ENCODE results near the gene CHST12. TPM values are rescaled to one million over a fixed set of nuclear protein-coding genes. Genes with fewer than 3 reads are reported as not detected.

Gene CHST12
- total RNA-seq, 1 experiment from 2014 or later: 18.3 TPM

DNA sequence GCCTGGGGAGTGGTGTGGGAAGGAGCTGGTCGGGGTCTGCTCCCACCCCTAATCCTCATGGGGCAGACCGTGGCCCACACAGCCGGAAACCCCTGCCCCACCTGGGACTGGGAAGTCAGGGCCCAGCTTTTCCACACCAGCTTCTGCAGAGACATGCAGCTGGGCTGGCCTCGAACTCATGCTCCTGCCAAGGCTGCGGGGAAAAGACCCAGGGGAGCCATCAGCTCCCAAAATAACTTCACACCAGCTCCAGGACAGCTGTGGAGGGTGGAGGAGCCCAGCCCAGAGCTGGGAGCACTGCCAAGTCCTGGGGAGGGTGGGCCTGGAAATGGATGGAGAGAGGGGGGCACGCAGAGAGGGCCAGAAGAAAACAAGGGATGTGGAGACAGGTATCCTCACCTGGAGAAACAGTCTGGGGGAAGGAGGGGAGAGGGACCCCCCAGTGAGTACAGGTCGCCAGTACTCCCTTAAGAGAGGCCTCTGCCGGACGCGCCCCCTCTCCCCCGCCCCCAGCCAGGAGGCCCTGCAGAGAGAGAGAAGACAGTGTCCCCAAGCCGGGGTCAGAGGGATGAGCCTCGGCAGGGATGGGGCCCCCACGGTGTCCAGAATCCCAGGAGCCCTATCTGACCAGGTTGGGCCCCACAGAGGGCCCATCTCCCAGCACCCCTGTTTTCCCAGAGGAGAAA is 84.3 kb downstream of the CHST12 start (continued):
- TF ChIP-seq, protein P1, sequence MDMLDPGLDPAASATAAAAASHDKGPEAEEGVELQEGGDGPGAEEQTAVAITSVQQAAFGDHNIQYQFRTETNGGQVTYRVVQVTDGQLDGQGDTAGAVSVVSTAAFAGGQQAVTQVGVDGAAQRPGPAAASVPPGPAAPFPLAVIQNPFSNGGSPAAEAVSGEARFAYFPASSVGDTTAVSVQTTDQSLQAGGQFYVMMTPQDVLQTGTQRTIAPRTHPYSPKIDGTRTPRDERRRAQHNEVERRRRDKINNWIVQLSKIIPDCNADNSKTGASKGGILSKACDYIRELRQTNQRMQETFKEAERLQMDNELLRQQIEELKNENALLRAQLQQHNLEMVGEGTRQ (CRISPR knock-in tag; IDR thresholded peaks at IDR 0.05): no peak
- TF ChIP-seq KAT7 (CRISPR knock-in tag; IDR thresholded peaks at IDR 0.05; ENCODE audit: borderline replicate concordance): no peak

DNA sequence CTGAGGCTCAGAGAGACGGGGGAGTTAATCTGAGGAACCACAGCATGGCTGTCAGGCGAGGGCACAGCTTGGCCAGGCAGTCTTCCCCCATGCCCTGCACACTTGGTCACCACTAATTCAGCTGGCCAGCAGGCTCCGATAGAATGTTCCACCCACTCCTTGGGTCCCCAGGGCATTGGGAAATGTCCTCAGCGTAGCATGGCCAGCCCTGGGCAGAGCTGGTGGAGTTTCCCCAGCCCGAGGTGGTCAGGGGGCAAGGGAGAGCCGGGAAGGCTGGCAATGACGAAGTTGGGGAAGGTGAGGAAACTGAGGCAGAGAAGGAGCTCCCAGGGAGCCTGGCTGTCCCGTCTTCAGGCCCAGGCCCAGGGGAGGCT is 84.8 kb downstream of the CHST12 start:
- Mint-ChIP-seq H3K27ac (no peak overlapping the region), H3K27me3 (ENCODE audit: low read depth) (no peaks in the 10 kb centered on the region), H3K36me3 (no peaks in the 10 kb centered on the region), H3K4me3 (no peak overlapping the region), H3K4me1 (no peaks in the 10 kb centered on the region), H3K9me3 (peaks cover 9% of the 10 kb centered on the region)
- TF ChIP-seq NR2C2 (CRISPR knock-in tag; IDR thresholded peaks at IDR 0.05) (no peak), RORB (CRISPR knock-in tag; IDR thresholded peaks at IDR 0.05) (no peak), SMAD4 (CRISPR knock-in tag; IDR thresholded peaks at IDR 0.05) (no peak), SP1 (CRISPR knock-in tag; conservative IDR thresholded peaks at IDR 0.05) (no peak), GABPB1 (CRISPR knock-in tag; IDR thresholded peaks at IDR 0.05) (no peak), ZNF219 (CRISPR knock-in tag; IDR thresholded peaks at IDR 0.05; ENCODE audit: borderline replicate concordance) (no peak), TEAD4 (CRISPR knock-in tag; IDR thresholded peaks at IDR 0.05) (no peak), MYBL2 (CRISPR knock-in tag; IDR thresholded peaks at IDR 0.05) (no peak), NFYB (CRISPR knock-in tag; conservative IDR thresholded peaks at IDR 0.05; ENCODE audit: low read depth) (no peak), CREM (CRISPR knock-in tag; IDR thresholded peaks at IDR 0.05) (no peak), KAT7 (CRISPR knock-in tag; IDR thresholded peaks at IDR 0.05; ENCODE audit: borderline replicate concordance) (no peak), TEAD1 (CRISPR knock-in tag; IDR thresholded peaks at IDR 0.05) (no peak)
- TF ChIP-seq, protein P2, sequence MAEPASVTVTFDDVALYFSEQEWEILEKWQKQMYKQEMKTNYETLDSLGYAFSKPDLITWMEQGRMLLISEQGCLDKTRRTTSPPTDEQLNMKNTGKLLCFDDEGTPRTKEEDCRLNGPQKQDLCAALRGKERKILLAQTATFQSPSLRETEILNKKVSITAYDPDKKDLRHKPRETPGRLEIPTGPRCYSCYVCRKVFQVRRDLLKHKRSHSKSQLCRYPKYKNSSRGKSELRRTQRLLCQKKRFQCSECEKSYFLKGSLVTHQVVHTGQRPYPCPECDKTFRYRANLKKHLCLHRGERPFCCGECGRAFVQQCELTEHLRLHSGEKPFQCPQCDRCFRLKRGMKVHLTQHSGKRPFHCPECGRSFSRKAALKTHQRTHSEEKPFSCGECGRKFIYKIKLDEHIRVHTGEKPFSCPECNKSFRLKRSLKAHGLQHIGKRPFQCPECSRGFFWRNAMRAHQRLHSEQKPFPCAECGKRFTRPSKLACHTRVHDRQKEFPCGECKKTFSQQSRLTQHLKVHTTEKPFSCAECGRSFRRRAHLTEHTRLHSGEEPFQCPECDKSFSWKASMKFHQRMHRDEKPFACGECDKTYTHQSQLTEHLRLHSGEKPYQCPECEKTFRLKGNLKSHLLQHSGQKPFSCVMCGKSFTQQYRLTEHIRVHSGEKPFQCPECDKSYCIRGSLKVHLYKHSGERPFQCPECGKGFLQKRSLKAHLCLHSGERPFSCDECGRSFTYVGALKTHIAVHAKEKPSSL (CRISPR knock-in tag; conservative IDR thresholded peaks at IDR 0.05): no peak
- TF ChIP-seq, protein P3, sequence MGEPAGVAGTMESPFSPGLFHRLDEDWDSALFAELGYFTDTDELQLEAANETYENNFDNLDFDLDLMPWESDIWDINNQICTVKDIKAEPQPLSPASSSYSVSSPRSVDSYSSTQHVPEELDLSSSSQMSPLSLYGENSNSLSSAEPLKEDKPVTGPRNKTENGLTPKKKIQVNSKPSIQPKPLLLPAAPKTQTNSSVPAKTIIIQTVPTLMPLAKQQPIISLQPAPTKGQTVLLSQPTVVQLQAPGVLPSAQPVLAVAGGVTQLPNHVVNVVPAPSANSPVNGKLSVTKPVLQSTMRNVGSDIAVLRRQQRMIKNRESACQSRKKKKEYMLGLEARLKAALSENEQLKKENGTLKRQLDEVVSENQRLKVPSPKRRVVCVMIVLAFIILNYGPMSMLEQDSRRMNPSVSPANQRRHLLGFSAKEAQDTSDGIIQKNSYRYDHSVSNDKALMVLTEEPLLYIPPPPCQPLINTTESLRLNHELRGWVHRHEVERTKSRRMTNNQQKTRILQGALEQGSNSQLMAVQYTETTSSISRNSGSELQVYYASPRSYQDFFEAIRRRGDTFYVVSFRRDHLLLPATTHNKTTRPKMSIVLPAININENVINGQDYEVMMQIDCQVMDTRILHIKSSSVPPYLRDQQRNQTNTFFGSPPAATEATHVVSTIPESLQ (CRISPR knock-in tag; IDR thresholded peaks at IDR 0.05): no peak
- TF ChIP-seq, protein P4, sequence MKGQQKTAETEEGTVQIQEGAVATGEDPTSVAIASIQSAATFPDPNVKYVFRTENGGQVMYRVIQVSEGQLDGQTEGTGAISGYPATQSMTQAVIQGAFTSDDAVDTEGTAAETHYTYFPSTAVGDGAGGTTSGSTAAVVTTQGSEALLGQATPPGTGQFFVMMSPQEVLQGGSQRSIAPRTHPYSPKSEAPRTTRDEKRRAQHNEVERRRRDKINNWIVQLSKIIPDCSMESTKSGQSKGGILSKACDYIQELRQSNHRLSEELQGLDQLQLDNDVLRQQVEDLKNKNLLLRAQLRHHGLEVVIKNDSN (CRISPR knock-in tag; IDR thresholded peaks at IDR 0.05): no peak
- TF ChIP-seq, protein P5, sequence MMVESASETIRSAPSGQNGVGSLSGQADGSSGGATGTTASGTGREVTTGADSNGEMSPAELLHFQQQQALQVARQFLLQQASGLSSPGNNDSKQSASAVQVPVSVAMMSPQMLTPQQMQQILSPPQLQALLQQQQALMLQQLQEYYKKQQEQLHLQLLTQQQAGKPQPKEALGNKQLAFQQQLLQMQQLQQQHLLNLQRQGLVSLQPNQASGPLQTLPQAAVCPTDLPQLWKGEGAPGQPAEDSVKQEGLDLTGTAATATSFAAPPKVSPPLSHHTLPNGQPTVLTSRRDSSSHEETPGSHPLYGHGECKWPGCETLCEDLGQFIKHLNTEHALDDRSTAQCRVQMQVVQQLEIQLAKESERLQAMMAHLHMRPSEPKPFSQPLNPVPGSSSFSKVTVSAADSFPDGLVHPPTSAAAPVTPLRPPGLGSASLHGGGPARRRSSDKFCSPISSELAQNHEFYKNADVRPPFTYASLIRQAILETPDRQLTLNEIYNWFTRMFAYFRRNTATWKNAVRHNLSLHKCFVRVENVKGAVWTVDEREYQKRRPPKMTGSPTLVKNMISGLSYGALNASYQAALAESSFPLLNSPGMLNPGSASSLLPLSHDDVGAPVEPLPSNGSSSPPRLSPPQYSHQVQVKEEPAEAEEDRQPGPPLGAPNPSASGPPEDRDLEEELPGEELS (CRISPR knock-in tag; IDR thresholded peaks at IDR 0.05): no peak
- TF ChIP-seq, protein P6, sequence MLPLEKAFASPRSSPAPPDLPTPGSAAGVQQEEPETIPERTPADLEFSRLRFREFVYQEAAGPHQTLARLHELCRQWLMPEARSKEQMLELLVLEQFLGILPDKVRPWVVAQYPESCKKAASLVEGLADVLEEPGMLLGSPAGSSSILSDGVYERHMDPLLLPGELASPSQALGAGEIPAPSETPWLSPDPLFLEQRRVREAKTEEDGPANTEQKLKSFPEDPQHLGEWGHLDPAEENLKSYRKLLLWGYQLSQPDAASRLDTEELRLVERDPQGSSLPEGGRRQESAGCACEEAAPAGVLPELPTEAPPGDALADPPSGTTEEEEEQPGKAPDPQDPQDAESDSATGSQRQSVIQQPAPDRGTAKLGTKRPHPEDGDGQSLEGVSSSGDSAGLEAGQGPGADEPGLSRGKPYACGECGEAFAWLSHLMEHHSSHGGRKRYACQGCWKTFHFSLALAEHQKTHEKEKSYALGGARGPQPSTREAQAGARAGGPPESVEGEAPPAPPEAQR (CRISPR knock-in tag; IDR thresholded peaks at IDR 0.05): no peak
- TF ChIP-seq, protein P7, sequence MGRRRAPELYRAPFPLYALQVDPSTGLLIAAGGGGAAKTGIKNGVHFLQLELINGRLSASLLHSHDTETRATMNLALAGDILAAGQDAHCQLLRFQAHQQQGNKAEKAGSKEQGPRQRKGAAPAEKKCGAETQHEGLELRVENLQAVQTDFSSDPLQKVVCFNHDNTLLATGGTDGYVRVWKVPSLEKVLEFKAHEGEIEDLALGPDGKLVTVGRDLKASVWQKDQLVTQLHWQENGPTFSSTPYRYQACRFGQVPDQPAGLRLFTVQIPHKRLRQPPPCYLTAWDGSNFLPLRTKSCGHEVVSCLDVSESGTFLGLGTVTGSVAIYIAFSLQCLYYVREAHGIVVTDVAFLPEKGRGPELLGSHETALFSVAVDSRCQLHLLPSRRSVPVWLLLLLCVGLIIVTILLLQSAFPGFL (CRISPR knock-in tag; IDR thresholded peaks at IDR 0.05; ENCODE audit: borderline replicate concordance): no peak
- TF ChIP-seq, protein P8, sequence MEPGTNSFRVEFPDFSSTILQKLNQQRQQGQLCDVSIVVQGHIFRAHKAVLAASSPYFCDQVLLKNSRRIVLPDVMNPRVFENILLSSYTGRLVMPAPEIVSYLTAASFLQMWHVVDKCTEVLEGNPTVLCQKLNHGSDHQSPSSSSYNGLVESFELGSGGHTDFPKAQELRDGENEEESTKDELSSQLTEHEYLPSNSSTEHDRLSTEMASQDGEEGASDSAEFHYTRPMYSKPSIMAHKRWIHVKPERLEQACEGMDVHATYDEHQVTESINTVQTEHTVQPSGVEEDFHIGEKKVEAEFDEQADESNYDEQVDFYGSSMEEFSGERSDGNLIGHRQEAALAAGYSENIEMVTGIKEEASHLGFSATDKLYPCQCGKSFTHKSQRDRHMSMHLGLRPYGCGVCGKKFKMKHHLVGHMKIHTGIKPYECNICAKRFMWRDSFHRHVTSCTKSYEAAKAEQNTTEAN (CRISPR knock-in tag; IDR thresholded peaks at IDR 0.05): no peak
- TF ChIP-seq, protein P9, sequence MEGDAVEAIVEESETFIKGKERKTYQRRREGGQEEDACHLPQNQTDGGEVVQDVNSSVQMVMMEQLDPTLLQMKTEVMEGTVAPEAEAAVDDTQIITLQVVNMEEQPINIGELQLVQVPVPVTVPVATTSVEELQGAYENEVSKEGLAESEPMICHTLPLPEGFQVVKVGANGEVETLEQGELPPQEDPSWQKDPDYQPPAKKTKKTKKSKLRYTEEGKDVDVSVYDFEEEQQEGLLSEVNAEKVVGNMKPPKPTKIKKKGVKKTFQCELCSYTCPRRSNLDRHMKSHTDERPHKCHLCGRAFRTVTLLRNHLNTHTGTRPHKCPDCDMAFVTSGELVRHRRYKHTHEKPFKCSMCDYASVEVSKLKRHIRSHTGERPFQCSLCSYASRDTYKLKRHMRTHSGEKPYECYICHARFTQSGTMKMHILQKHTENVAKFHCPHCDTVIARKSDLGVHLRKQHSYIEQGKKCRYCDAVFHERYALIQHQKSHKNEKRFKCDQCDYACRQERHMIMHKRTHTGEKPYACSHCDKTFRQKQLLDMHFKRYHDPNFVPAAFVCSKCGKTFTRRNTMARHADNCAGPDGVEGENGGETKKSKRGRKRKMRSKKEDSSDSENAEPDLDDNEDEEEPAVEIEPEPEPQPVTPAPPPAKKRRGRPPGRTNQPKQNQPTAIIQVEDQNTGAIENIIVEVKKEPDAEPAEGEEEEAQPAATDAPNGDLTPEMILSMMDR (IDR thresholded peaks at IDR 0.05): no peak
- ATAC-seq (no peak), DNase-seq (ENCODE audit: low spot score) (no peak)
- ChIA-PET POLR2A (interaction anchor here (0.6 kb wide), 1 partner anchor 783 kb away, joined by 4 read pairs; no protein-coding TSS in a partner anchor), CTCF (interaction anchor here (1.5 to 2.2 kb wide), 3 partner anchors 13 to 222 kb away, joined by 4 to 8 read pairs (median 5); no protein-coding TSS in a partner anchor)

All from WTC11 (cell line).